ENCODE data around the gene EYA4.

- TF ChIP-seq CTCF (conservative IDR thresholded peaks at IDR 0.05; ENCODE audit: low read depth, low read length) (no peak), EZH2 (IDR thresholded peaks at IDR 0.05; ENCODE audit: low read length, unreplicated experiment) (no peak), EZH2phosphoT487 (IDR thresholded peaks at IDR 0.05; ENCODE audit: borderline replicate concordance, low read length) (no peak)
Observed at GRCh38 chr6:133248241-133249001, 7.3 kb downstream of the EYA4 start.

Data from PC-3 (cell line).